NCI-H2029 (cell line): ENCODE measurements around the gene ZNF117.
"Not testable (repeated sequence)": the region's sequence is repeated elsewhere in the genome, so short reads cannot be mapped to it uniquely, and the experiment has no call there.

Source experiments
- DNase-seq: peaks from one replicate; lab custom pipeline; 2025; lab: John Stamatoyannopoulos, UW

The ZNF117 gene

GRCh38 chr7:64996305-64996704, 5.5 kb upstream of the ZNF117 start:
- DNase-seq, result no peak

GRCh38 chr7:64993901-64994300, 3.1 kb upstream of the ZNF117 start:
- DNase-seq, result no peak

- no peak for DNase-seq
These were observed 2.1 kb upstream of the ZNF117 start for GRCh38 chr7:64992971-64993370.

DNA sequence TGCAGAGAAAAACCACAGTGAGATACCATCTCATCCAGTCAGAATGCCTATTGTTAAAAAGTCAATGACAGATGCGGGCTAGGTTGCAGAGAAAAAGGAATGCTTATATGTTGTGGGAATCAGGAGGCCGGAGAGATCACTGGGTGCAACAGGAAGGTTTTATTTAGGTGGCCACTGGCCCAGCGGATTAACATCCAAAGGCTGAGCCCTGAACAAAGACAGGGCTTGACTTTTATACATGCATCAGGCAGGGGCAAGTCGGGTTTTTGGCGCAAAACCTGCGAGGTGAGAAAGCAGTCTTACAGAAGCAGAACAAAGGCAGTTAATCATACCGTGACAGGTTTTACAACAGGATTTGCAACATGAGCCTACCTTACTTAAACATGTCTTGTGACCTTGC, 620 bp downstream of the ZNF117 start:
- no peak for DNase-seq

DNA sequence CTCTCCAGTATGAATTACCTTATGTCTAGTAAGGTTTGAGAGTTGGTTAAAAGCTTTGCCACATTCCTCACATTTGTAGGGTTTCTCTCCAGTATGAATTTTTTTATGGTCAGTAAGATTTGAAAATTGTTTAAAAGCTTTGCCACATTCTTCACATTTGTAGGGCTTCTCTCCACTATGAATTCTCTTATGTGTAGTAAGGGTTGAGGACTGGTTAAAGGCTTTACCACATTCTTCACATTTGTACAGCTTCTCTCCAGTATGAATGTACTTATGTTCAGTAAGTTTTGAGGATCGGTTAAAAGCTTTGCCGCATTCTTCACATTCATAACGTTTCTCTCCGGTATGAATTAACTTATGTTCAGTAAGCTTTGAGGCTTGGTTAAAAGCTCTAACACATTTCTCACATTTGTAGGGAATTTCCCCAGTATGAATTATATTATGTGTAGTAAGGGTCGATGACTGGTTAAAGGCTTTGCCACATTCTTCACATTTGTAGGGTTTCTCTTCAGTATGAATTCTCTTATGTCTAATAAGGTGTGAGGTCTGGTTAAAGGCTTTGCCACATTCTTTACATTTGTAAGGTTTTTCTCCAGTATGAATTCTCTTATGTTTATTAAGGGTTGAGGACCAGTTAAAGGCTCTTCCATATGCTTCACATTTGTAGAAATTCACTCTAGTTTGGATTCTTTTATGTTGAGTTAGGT, 12.2 kb downstream of the ZNF117 start:
- no peak for DNase-seq

DNA sequence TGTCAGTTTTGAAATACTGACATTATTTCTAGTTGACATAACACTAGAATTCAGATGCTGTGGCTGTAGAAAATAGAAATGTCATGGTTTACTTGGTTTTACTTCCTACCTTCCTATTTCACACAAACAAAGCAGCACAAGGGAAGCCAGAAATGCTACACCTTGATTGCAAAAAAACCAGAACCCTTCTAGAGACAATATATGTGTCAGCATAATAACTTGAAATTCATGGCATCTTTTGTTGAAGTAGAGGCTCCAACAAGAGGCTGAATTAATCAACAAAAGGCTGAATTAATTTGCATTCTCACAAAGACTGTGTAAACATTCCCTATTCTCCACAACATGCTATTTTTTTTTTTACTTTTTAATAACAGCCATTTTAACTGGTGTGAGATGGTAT, 25.2 kb downstream of the ZNF117 start:
- no peak for DNase-seq

DNA sequence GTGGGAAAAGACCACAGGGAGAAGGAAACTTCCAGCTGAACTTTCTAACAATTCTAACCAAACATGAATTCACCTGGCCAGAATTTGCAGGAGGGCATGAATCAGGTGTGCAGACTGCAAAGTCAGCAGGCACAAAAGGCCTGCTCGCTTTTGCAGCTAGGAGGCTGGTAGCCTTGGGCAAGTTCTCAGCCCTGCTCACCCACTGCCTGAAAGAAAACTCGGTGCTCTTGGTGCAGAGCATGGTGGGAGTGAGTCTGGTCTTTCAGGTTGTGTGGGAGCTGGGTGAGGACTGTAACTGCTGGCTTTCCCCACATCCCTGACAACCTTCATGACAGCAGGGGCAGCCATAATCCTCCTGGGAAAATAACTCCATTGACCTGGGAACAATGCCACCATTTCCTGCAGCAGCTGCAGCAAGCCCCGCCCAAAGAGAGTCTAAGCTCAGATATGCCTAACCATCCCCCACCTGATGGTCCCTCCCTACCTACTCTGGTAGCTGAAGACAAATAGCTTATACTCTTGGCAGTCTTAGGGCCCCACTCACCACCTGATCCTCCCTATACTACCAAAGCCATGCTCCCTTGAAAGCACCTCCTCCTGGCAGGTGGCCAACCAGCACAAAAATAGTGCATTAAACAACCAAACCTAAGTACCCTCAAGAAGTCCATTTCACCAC, 31.6 kb downstream of the ZNF117 start:
- DNase-seq, result peak; percentile 96

DNA sequence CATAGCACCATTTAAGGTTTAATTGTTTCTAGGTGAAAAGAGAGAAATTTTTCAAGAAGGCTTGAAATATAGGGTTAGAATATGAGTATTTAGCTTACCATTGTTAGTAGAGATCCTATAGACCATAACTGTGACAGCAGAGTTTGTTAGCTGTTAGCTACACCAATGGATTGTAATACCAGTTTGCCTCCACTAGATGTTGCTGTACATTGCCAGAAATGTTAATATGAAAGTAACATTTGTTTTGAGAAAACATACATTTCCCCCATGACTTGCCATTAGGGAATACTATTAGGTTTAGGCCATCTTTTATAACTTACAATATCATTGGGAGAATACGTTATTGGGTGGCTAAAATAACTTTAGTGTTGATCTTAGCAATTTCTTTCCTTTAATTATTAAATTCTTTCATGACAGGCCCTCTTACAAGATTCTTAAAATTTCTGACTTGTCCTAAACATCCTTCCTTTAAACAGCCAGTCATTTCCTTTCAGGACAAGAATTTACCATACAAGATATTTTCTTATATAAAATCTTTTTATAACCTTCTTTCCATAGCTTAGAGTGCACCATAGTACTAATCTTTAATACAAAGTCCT, 39.5 kb downstream of the ZNF117 start:
- peak; percentile 43 for DNase-seq

DNA sequence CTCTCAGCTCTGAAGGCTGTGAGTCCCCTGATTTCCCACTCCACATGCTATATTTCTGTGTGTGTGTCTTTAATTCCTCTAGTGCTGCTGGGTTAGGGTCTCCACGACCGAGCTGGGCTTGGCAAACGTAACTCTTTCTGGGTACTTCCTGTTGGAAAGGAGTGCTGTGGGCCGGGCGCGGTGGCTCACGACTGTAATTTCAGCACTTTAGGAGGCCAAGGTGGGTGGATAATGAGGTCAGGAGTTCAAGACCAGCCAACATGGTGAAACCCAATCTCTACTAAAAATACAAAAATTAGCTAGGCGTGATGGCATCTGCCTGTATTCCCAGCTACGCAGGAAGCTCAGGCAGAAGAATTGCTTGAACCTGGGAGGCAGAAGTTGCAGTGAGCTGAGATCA, 40.2 kb downstream of the ZNF117 start:
- DNase-seq, result not testable (repeated sequence)

DNA sequence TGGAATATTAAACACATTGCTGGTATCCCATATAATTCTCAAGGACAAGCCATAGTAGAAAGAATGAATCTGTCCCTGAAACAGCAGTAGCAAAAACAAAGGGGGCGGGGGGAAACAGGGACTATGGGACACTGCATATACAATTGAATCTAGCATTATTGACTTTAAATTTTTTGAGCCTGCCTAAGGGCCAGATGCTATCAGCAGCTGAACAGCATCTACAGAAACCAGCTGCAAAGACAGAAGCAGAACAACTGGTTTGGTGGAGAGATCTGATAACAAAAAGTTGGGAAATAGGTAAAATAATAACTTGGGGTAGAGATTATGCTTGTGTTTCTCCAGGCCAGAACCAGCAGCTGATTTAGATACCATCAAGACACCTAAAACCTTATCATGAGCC, 42.1 kb downstream of the ZNF117 start:
- DNase-seq, result not testable (repeated sequence)

DNA sequence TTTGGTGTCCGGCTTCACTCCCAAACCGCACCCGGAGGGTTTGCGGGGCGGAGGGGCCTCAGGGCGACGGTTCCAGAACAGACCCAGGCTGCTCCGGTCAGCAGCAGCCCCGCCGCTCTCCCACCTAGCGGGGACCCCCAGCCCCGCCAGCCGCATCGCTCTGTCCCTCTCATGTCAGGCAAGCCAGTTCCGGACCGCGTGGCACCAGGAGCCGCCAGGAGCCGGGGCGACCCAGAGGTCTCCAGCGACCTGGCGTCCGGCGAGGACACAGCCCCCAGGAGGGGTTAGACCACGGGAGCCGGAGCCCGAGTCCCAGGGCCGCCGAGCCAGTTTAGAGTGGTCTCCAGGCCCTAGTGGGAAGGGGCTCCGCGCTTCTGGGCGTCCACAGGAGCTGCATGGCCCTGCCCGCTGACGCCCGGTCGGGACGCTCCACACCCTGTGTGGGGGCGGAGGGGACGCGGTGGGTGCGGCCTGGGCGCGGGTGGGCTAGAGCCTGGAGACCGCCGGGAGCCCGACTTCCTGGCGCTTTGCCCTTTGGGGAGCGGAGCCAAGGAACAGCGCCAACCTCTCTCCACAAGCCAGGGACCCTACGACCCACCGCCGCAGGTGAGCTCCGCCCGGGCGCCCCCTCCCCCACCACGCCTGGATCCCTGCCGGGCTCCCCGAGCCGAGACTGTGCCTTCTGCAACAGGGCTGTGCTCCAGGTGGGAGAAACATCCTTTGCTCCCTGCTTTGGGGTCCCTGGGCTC, 43.4 kb downstream of the ZNF117 start:
- no peak for DNase-seq

DNA sequence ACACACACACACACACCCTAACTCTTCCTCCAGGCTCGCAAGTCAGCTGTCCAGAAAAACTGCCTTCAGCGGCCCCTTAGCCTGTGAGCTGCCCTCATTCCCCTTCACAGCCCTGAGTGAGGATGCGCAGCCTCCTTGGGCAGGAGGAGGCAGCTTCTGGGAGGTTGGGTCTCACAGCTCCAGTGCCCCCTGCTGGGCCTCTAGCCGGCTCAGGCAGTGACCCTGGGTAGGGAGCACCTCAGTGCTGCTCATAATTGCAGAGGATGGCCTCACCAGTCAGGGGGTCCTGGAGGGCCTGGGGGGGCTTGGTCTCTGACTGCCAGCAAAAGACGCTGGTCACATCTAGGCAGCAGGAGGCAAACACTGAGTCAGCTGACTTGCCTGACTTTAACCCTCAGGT, 44.1 kb downstream of the ZNF117 start:
- no peak for DNase-seq

DNA sequence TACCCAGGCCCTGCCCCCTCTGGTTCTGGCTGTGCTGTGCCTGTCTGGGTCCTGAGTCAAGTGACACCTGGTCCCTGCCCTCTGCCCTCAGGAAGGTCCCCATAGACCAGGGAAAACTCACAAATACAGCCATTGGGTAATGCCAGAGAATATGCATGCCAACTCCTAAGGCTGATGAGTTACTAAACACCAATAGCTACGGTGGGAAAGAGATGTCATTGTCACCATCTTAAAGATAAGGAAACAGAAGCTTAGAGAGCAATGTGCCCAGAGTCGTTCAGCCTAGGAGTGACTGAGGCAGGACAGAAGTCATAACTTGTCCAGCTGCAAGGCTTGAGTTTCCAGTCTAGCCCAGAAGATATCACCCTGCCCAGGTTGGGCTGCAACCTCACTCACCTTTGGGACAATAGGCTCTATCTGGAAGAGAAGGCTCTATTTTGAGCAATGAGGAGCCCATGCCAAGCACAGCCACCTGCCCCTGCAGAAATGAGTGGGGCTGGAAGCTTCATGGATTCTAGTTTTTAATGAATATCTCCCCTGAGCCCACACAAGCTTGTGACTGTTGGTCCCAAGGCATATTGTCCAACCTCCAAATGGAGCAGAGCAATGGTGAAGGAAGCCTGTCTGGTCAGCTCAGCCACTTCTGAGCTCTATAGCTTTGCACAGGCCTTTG, 45.2 kb downstream of the ZNF117 start:
- DNase-seq, result no peak

DNA sequence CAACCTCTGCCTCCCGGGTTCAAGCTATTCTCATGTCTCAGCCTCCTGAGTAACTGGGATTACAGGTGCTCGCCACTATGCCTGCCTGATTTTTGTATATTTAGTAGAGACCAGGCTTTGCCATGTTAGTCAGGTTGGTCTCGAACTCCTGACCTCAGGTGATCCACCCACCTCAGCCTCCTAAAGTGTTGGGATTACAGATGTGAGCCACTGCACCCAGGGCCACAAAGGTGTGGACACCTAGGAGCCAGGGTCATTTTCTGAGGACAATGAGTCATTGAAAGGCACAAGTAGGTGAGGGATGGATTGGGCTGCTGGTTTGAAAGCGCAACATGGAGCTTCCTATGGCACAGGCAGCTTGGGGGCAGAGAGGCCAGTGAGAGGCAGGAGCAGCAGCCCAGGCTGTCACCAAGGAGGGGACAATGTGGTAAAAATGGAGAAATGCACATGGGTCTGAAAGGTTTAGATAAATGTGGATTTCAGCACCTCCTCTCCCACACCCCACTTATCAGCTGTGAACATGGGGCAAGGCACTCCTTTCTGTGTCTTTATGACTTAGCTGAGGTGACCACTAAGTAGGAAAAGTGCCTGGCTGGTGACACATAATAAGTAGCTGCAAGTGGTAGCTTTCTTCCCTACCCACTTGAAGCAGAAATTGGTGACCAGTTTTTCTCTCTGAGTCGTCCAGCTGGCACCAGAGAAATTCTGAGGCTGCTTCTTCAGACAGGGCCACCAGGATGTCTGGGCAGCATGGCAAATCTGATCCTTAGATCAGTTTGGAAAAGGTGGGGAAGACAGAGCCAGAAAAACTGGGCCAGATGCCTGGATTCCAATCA, 46.0 kb downstream of the ZNF117 start:
- not testable (repeated sequence) for DNase-seq

GRCh38 chr7:64940021-64940420, 50.8 kb downstream of the ZNF117 start:
- DNase-seq, result not testable (repeated sequence)

GRCh38 chr7:64938540-64938939, 52.3 kb downstream of the ZNF117 start:
- no peak for DNase-seq

DNA sequence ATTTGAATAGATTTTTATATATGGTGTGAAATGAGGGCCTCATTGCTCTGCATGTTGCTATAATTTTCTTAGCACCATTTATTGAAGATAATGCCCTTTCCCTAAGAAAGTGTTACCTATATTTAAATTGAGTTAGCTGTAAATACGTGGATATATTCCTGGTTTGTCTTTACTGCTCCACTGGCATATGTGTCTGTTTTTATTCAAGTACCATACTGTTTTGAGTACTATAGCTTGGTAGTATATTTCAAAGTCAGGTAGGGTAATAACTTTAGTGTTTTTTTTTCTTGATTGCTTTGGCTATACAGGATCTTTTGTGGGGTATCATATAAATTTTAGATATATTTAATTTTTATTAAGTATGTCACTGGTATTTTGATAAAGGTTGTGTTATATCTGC, 56.4 kb downstream of the ZNF117 start:
- DNase-seq, result no peak

DNA sequence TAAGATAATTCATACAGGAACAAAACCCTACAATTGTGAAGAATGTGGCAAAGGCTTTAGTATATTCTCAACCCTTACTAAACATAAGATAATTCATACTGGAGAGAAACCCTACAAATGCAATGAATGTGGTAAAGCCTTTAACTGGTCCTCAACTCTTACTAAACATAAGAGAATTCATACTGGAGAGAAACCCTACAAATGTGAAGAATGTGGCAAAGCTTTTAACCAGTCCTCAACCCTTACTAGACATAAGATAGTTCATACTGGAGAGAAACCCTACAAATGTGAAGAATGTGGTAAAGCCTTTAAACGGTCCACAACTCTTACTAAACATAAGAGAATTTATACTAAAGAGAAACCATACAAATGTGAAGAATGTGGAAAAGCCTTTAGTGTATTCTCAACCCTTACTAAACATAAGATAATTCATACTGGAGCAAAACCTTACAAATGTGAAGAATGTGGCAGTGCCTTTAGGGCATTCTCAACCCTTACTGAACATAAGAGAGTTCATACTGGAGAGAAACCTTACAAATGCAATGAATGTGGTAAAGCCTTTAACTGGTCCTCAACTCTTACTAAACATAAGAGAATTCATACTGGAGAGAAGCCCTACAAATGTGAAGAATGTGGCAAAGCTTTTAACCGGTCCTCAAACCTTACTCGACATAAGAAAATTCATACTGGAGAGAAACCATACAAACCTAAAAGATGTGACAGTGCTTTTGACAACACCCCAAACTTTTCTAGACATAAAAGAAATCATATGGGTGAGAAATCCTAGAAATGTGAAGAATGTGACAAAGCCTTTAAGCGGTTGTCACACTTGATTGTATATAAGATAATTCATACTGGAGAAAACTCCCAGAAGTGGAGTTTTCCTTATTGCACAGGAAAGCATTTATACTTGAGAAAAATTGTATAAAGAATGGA, 62.3 kb downstream of the ZNF117 start:
- DNase-seq, result not testable (repeated sequence)
